ENCODE measurements around the gene SMIM10L2A.
"Not testable (repeated sequence)": the region's sequence is repeated elsewhere in the genome, so short reads cannot be mapped to it uniquely, and the experiment has no call there.

SMIM10L2A gene

DNA sequence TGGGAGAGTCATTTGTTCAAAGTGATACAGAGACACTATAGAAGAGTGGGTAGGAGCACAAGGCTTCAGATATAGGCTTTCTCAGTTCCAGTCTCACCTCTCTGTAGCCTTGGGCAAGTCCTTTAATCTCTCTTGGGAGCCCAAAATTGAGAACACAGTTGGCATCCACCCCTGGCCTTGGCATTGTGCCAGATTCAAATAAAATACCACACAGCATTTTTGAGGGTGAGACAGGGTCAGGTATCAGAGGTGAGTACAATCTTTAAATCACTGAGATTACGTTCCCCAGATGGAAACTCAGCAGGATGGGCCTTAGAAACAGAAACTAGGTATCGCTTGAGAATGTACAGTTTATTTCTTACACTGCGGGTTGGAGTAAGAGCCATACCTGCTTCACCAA is 25.2 kb upstream of the SMIM10L2A start:
- Histone ChIP-seq H3K4me3 (IDR thresholded peaks at IDR 0.05; ENCODE audit: insufficient read depth, low read depth, low read length) (no peak overlapping the region), H3K27ac (no peak overlapping the region), H3K4me1 (ENCODE audit: low read depth, poor library complexity, severe bottlenecking) (no peaks in the 10 kb centered on the region), H3K4me2 (no peak overlapping the region), H4K20me1 (ENCODE audit: insufficient read depth) (no peaks in the 10 kb centered on the region), H3K36me3 (ENCODE audit: insufficient read depth) (no peaks in the 10 kb centered on the region), H3K27me3 (ENCODE audit: insufficient read depth, low read depth) (no peaks in the 10 kb centered on the region), H2AFZ (ENCODE audit: low read depth) (no peak overlapping the region), H3K9ac (no peak overlapping the region), H3K79me2 (ENCODE audit: insufficient read depth, low read depth) (no peaks in the 10 kb centered on the region)
- TF ChIP-seq, protein P1, sequence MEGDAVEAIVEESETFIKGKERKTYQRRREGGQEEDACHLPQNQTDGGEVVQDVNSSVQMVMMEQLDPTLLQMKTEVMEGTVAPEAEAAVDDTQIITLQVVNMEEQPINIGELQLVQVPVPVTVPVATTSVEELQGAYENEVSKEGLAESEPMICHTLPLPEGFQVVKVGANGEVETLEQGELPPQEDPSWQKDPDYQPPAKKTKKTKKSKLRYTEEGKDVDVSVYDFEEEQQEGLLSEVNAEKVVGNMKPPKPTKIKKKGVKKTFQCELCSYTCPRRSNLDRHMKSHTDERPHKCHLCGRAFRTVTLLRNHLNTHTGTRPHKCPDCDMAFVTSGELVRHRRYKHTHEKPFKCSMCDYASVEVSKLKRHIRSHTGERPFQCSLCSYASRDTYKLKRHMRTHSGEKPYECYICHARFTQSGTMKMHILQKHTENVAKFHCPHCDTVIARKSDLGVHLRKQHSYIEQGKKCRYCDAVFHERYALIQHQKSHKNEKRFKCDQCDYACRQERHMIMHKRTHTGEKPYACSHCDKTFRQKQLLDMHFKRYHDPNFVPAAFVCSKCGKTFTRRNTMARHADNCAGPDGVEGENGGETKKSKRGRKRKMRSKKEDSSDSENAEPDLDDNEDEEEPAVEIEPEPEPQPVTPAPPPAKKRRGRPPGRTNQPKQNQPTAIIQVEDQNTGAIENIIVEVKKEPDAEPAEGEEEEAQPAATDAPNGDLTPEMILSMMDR (conservative IDR thresholded peaks at IDR 0.05; ENCODE audit: low read depth, low read length) = no peak

DNA sequence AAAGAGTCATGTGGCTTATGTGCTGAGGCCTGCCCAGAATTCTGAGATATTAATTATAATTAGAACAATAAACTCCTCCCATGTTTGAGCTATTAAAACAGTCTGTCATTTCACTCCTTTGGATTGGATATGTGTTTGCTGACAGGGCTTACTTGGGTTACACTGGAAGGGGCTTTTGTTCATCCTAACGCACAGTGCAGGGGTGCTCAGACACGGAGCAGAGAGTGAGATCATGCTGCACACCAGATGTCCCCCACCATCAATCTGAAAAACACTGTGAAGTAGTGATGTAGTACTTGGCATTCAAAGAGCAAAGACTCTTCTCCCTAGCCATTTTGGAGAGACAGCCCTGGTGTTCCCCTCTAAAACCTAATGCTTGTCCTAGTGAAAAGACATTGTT is 24.1 kb upstream of the SMIM10L2A start:
- Histone ChIP-seq H2AFZ (ENCODE audit: low read depth) (no peak overlapping the region), H3K4me1 (ENCODE audit: low read depth, poor library complexity, severe bottlenecking) (no peaks in the 10 kb centered on the region), H3K4me3 (IDR thresholded peaks at IDR 0.05; ENCODE audit: insufficient read depth, low read depth, low read length) (no peak overlapping the region), H3K27me3 (ENCODE audit: insufficient read depth, low read depth) (no peaks in the 10 kb centered on the region), H3K4me2 (no peak overlapping the region), H4K20me1 (ENCODE audit: insufficient read depth) (no peaks in the 10 kb centered on the region), H3K9ac (no peak overlapping the region), H3K27ac (no peak overlapping the region), H3K36me3 (ENCODE audit: insufficient read depth) (no peaks in the 10 kb centered on the region), H3K79me2 (ENCODE audit: insufficient read depth, low read depth) (no peaks in the 10 kb centered on the region)
- TF ChIP-seq, protein P1 (conservative IDR thresholded peaks at IDR 0.05; ENCODE audit: low read depth, low read length) = no peak

DNA sequence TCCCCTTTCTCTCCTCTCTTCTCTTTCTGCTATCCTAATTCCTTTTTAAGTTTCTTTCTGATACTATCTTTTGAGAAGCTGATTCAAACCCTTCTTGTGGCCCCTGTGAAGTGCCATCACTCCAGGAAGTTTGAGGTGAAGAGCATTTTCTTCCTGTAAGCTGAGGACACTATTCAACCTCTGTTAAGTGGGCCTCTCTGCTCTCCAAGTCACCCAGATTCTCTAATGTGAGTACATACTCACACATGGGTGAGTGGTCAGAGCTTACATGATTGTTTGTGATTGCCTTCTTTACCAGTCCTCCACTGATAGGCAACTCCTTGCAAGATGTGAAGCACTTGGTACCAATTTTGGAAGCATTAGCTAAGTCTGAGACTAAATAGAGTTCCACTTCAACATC is 18.4 kb upstream of the SMIM10L2A start:
- Histone ChIP-seq H3K79me2 (ENCODE audit: insufficient read depth, low read depth) (no peaks in the 10 kb centered on the region), H3K9ac (no peak overlapping the region), H3K27me3 (ENCODE audit: insufficient read depth, low read depth) (no peaks in the 10 kb centered on the region), H3K36me3 (ENCODE audit: insufficient read depth) (no peaks in the 10 kb centered on the region), H3K4me1 (ENCODE audit: low read depth, poor library complexity, severe bottlenecking) (no peaks in the 10 kb centered on the region), H3K27ac (no peak overlapping the region), H4K20me1 (ENCODE audit: insufficient read depth) (no peaks in the 10 kb centered on the region), H3K4me3 (IDR thresholded peaks at IDR 0.05; ENCODE audit: insufficient read depth, low read depth, low read length) (no peak overlapping the region), H2AFZ (ENCODE audit: low read depth) (no peak overlapping the region), H3K4me2 (no peak overlapping the region)
- TF ChIP-seq, protein P1 (conservative IDR thresholded peaks at IDR 0.05; ENCODE audit: low read depth, low read length) = no peak

DNA sequence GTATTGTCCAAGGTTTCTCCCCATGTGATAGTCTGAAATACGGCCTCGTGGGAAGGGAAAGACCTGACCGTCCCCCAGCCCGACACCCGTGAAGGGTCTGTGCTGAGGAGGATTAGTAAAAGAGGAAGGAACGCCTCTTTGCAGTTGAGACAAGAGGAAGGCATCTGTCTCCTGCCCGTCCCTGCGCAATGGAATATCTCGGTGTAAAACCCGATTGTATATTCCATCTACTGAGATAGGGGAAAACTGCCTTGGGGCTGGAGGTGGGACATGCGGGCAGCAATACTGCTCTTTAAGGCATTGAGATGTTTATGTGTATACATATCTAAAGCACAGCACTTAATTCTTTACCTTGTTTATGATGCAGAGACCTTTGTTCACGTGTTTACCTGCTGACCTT is 15.3 kb upstream of the SMIM10L2A start:
- H3K27me3 ChIP-seq (ENCODE audit: insufficient read depth, low read depth) = not testable (repeated sequence)

DNA sequence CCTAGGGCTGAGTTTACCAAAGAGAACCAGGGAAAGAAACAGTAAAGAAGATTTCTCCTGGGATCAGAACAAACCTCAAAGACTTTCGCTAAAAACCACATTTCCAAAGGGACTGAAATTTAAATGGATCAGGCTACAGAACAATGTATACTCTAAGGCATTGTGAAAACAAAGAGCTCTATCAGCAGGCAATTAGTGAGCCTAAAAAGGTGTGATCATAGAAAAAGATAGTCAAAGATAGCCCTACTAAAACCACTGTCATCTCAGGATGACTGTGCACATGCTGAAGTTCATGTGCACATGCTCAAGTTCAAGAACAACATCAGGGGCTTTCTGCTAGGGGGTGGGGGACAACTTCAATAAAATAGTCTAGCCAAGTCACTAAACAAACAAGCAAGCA is 12.9 kb upstream of the SMIM10L2A start:
- no peak overlapping the region for H3K4me2 ChIP-seq
- H3K79me2 ChIP-seq (ENCODE audit: insufficient read depth, low read depth) = no peaks in the 10 kb centered on the region
- no peaks in the 10 kb centered on the region for H3K36me3 ChIP-seq (ENCODE audit: insufficient read depth)
- no peaks in the 10 kb centered on the region for H3K27me3 ChIP-seq (ENCODE audit: insufficient read depth, low read depth)
- H3K9ac ChIP-seq = no peak overlapping the region
- H3K4me3 ChIP-seq (IDR thresholded peaks at IDR 0.05; ENCODE audit: insufficient read depth, low read depth, low read length) = no peak overlapping the region
- TF ChIP-seq, protein P1 (conservative IDR thresholded peaks at IDR 0.05; ENCODE audit: low read depth, low read length) = no peak
- H2AFZ ChIP-seq (ENCODE audit: low read depth) = no peak overlapping the region
- H4K20me1 ChIP-seq (ENCODE audit: insufficient read depth) = no peaks in the 10 kb centered on the region
- no peak overlapping the region for H3K27ac ChIP-seq
- H3K4me1 ChIP-seq (ENCODE audit: low read depth, poor library complexity, severe bottlenecking) = no peaks in the 10 kb centered on the region

More for the DNA sequence above, 15.3 kb upstream of the SMIM10L2A start:
- H3K4me2 ChIP-seq; H3K36me3 ChIP-seq (ENCODE audit: insufficient read depth); H3K9ac ChIP-seq; H3K79me2 ChIP-seq (ENCODE audit: insufficient read depth, low read depth); H2AFZ ChIP-seq (ENCODE audit: low read depth); H3K4me1 ChIP-seq (ENCODE audit: low read depth, poor library complexity, severe bottlenecking); H3K4me3 ChIP-seq (IDR thresholded peaks at IDR 0.05; ENCODE audit: insufficient read depth, low read depth, low read length); H3K27ac ChIP-seq; H4K20me1 ChIP-seq (ENCODE audit: insufficient read depth): not testable (repeated sequence)

Measured in KMS-11 (cell line).